GM18867 (cell line): Measurements from ENCODE around the gene GABRG2.
"Not testable (repeated sequence)": the region's sequence is repeated elsewhere in the genome, so short reads cannot be mapped to it uniquely, and the experiment has no call there.

Experiments used
- ATAC-seq: cut with Tn5 transposase; IDR thresholded peaks from one replicate; pipeline ENCODE4 v1.9.1; 2021; ENCODE audit warnings: mild to moderate bottlenecking, moderate library complexity; ENCODE audit not compliant: unreplicated experiment

Gene GABRG2

GRCh38 chr5:162067655-162068411 lies at the start of gene GABRG2:
Gene GABRG2 (plus strand): TSS chr5:162067773. CDS start chr5:162068000, 227 bp downstream.
- ATAC-seq: no peak

- no peak for ATAC-seq
Observed at GRCh38 chr5:162025312-162025711, 42.3 kb upstream of the GABRG2 start.

- ATAC-seq: no peak
Observed at GRCh38 chr5:162026803-162027202, 40.8 kb upstream of the GABRG2 start.

GRCh38 chr5:162037431-162037830 lies 30.1 kb upstream of the GABRG2 start:
- ATAC-seq: no peak

- no peak for ATAC-seq
Observed at GRCh38 chr5:162047279-162047678, 20.3 kb upstream of the GABRG2 start.

GRCh38 chr5:162052676-162053075 lies 14.9 kb upstream of the GABRG2 start:
- no peak for ATAC-seq

- ATAC-seq: not testable (repeated sequence)
Observed at GRCh38 chr5:162055095-162055494, 12.5 kb upstream of the GABRG2 start.

- no peak for ATAC-seq
Observed at GRCh38 chr5:162067162-162067561, 411 bp upstream of the GABRG2 start.

GRCh38 chr5:162068412-162068811 lies 839 bp downstream of the GABRG2 start:
- ATAC-seq: peak; percentile 75

- ATAC-seq: peak; percentile 5
Observed at GRCh38 chr5:162068936-162069335, 1.4 kb downstream of the GABRG2 start.

- ATAC-seq: no peak
Observed at GRCh38 chr5:162078805-162079204, 11.2 kb downstream of the GABRG2 start.

- ATAC-seq: no peak
Observed at GRCh38 chr5:162091336-162091735, 23.8 kb downstream of the GABRG2 start.

GRCh38 chr5:162096448-162096847 lies 28.9 kb downstream of the GABRG2 start:
- ATAC-seq: peak; percentile 71

GRCh38 chr5:162107591-162107990 lies 40.0 kb downstream of the GABRG2 start:
- ATAC-seq: no peak

- ATAC-seq: no peak
Observed at GRCh38 chr5:162119801-162120200, 52.2 kb downstream of the GABRG2 start.

GRCh38 chr5:162128117-162128516 lies 60.5 kb downstream of the GABRG2 start:
- no peak for ATAC-seq

GRCh38 chr5:162132348-162132747 lies 64.8 kb downstream of the GABRG2 start:
- no peak for ATAC-seq

- ATAC-seq: no peak
Observed at GRCh38 chr5:162139190-162139589, 71.6 kb downstream of the GABRG2 start.

- no peak for ATAC-seq
Observed at GRCh38 chr5:162154242-162154641, 86.7 kb downstream of the GABRG2 start.

- no peak for ATAC-seq
Observed at GRCh38 chr5:162160401-162160800, 92.8 kb downstream of the GABRG2 start.

GRCh38 chr5:162163663-162164062 lies 96.1 kb downstream of the GABRG2 start:
- no peak for ATAC-seq

GRCh38 chr5:162174358-162174974 lies 106.9 kb downstream of the GABRG2 start:
- no peak for ATAC-seq
